Activated CD4-positive, alpha-beta T cell treated with anti-CD3 and anti-CD28 coated beads for 24 hours (primary cell): Measurements from ENCODE around the gene COL10A1.

Experiments used
- DNase-seq, 2 donors: peaks; one replicate each; pipeline ENCODE4 v3.0.0-alpha.2; 2020; ENCODE audit warnings: low read depth in 2 of 2

The COL10A1 gene

DNA sequence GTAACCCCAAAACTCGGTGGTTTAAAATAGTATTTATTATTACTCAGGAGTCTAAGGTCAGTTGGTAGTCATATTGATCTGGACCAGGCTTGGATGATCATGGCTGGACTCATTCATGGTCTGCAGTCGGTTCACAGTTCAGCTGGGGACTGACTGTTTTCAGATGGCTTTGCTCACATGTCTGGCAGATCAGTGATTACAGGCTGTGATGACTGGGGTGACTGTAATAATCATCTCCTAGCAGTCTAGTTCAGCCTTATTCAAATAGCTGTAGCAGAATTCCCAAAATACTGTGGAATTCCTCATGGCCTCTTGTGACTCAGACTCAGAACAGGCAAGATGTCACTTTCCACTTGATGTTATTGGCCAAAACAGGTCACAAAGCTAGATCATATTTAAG, 41.6 kb downstream of the COL10A1 start:
- DNase-seq, result no peak

DNA sequence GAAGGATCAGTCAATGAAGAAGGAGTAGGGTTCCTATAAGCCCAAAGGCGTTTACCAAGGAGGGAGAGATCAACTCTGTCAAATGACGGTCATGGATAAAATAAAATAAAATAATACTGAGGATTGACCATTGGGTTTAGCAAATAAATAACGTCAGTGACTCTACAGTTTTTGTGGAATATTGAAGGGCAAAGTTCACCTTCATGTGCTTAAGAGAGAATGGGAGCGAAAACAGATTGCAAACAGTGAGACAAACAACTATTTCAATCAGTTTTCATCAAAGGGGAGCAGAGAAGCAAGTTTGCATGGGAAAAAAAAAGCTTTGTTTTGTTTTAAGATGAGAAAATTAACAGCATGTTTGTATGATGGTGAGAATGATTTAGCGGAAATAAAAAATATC, 42.9 kb downstream of the COL10A1 start:
- DNase-seq, result no peak

DNA sequence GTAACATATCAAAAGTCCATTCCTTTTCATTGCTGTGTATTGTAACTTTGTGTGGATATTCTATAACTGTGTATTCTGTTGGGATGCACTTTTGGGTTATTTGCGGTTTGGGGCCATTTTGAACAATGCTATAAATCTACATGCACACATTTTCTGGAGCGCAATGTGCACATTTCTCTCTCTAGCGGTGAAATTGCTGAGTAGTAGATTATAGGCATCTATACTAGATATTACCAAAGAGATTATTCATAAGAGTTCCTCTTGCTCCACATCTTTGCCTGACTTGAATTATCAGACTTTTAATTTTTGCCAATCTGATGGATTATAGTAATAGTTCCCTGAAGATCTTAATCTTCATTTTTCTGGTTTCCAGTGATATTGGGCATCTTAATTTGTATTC, 47.0 kb downstream of the COL10A1 start:
- DNase-seq, result no peak

DNA sequence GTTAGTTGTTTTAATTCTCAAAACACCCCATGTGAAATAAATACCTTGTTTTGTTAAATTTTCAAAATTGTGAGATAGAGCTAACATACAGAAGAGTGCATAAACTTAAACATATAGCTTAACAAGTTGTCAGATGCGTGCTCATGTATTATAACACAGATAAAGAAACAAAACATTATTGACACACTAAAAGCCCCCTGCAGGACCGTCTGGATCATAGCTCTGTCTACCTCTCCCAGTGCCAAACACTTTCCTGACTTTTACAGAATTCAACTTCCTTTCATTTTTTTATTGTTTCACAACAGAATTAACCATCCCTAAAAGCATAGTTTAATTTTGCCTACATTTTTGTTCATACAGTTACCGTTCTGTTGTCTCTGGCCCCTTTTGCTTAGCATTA, 47.4 kb downstream of the COL10A1 start:
- no peak for DNase-seq

DNA sequence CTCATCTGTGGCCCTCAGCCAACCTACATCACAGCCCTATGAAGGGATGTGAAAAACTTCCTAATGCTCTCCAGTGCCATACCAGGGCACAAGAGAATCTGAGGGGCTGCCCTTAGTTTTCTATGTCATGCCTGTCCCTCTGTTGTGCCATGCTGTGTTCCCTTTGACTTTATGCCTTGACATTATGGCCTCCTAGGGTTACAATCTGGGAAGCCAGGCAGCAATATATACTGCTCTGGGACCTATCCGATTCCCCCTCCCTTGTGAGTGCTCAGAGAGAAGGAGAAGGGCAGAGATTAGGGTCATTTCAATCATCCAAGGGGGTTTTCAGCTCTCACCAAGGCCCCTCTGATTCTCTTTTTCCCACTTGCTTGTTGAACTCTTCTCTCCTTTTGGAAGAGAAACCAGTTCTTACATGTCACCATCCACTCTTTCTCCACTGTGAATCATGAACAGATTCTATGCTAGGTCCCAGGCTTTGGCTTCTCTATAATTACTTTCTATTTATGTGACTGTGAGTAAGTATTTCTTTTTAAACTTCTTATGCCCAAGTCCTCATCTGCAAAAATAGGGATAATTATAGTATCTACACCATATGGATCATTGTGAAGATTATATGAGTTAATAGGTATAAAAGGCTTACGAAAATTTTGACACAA, 51.1 kb downstream of the COL10A1 start:
- no peak for DNase-seq

DNA sequence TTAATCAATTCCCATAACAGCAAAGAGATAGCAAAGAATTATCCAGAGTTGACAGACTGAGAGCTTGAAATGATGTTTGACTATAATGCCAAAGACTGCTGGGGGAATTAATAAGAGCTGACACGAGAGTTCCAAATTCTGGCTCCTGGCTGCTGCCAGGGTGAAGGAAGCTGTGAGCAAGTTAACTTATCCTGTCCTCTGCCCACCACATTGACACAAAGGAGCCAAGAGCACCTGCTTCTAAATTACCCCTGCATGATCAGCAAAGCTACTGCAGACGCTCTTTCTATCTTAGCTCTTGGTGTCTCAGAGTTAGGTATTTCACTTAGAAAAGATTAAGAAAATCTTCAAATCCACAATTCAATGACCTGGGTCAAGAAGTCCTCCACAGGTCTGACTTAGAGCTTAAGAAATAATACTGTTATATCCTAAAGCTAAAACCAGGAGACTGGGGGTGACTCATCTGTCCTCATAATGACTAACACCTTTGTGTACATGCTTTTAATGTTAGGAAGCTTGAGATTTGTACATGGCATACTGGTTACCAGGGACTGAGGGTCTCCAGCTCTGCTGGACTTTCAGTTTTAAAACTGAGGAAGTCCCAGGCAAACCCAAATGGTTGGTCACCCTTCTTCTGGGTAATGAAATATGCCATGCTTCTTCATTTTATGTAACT, 52.0 kb downstream of the COL10A1 start:
- DNase-seq, result no peak

DNA sequence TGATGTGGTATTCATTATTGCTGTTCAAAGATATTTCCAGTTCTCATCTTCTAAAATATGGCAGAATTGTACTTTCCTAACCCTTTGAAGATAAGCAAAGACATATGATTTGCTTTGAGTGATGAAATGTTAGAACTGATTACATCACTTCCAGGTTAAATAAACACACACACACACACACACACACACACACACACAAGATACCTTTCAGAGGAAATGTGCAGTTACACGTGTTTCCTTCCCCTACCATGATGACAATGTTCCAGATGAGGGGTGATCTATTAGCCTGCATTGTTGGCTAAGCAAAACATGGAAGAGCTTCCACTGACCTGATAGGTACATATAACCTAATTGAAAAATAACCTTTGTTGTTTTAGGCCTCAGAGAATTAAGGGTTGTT, 53.6 kb downstream of the COL10A1 start:
- no peak for DNase-seq

DNA sequence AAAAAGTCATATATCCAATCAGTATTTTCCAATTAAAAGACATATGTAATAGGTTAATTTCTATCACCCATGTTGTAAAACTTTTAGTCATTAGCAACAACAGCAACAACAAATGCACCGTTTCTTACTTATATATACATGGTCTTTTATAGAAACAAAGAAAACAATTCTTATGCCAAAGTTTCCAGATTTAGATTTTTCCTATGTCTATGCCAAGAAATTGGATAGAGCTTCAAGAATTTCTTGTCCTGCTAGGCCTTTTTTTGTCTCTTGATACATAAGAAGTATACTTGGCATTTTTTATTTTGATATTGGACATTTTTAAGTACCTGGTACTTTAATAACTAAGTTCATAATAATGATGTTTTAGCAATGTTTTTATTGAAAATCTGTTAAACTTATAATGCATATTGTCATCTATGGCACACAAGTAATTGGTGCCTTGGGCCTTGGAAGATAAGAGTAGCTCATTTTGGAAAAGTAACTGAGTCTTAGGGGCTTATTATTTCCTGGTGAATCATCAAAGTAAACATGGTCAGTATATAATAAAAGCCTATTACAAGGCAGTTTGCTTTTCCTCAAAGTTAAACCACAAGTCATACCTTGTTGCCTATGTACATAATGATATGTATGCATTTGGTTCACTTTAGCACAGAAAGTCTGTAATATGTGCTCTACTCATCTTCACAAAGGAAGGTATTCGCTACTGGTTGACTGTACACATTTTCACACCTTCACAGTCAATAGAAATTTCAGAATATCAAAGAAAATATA, 55.1 kb downstream of the COL10A1 start:
- DNase-seq, result no peak

DNA sequence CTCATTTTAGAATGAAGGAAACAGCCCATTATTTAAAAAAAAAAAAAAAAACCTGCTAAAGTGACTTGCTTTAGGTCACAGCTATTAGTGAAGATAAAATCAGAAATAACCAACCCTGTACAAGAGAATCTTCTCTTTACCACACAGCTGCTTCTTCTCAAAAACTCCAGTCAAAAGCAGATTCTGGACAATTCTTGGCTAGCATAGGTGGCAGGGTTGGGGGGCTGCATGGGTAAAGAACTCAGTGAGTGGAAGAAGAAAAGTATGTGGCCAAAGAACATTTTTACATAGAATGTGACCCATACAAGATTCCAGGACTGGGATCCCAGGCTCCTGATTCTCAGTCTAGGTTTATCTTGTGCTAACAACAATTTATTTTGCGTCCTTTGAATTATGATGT, 55.8 kb downstream of the COL10A1 start:
- no peak for DNase-seq
